HepG2 (cell line): ENCODE results near the gene SH3BP2. TPM values are rescaled to one million over a fixed set of nuclear protein-coding genes. Genes with fewer than 3 reads are reported as not detected.
A peak's percentile ranks its signal among the peaks of the same experiment; 100 is the strongest.

Source experiments
- BCLAF1 ChIP-seq: fragments of 450-650 bp; IDR thresholded peaks from 2 replicates; pipeline ENCODE4 v1.6.1; 2017; ENCODE audit warnings: mild to moderate bottlenecking
- CAMTA2 ChIP-seq: sonication (generic); formaldehyde crosslinking; IDR thresholded peaks from 2 replicates; pipeline ENCODE4 v1.4.0; 2020; ENCODE audit warnings: mild to moderate bottlenecking, missing genetic modification reagents, borderline replicate concordance
- ELF3 ChIP-seq: IDR thresholded peaks from 2 replicates; pipeline ENCODE4 v1.6.1; 2016; ENCODE audit warnings: missing genetic modification reagents, missing compliant biosample characterization
- ETS1 ChIP-seq: sonication (generic); formaldehyde crosslinking; IDR thresholded peaks from 2 replicates; pipeline ENCODE4 v1.4.0; 2020; ENCODE audit warnings: missing genetic modification reagents
- HDAC6 ChIP-seq: fragments of 200-600 bp; sonication (generic); IDR thresholded peaks from 2 replicates; pipeline ENCODE4 v1.7.0; 2017; ENCODE audit warnings: mild to moderate bottlenecking, antibody characterized with exemption, low read length, low read depth
- HHEX ChIP-seq: IDR thresholded peaks from 2 replicates; pipeline ENCODE4 v1.6.1; 2016; ENCODE audit warnings: control low read depth
- HNF4G ChIP-seq, 2 experiments: sonication (generic) in 1 of 2; formaldehyde crosslinking in 1 of 2; IDR thresholded peaks; 2 replicates each; pipeline versions ENCODE4 v1.4.0 to v1.6.1; 2011 to 2020; ENCODE audit warnings: borderline replicate concordance in 2 of 2, low read depth in 2 of 2, mild to moderate bottlenecking in 2 of 2, low read length in 1 of 2, missing genetic modification reagents in 1 of 2, moderate library complexity in 1 of 2
- PCBP2 ChIP-seq: fragments of 200-400 bp; formaldehyde crosslinking; optimal IDR thresholded peaks from 2 replicates; pipeline ENCODE3; 2018; ENCODE audit warnings: low read length, low read depth; ENCODE audit not compliant: poor library complexity, severe bottlenecking
- RFX3 ChIP-seq: IDR thresholded peaks from 2 replicates; pipeline ENCODE4 v1.6.1; 2016; ENCODE audit warnings: missing biosample characterization, missing genetic modification reagents
- ZBTB1 ChIP-seq: sonication (generic); formaldehyde crosslinking; IDR thresholded peaks from 2 replicates; pipeline ENCODE4 v1.4.0; 2020; ENCODE audit warnings: missing genetic modification reagents, borderline replicate concordance
- ZBTB26 ChIP-seq: IDR thresholded peaks from 2 replicates; pipeline ENCODE4 v1.6.1; 2016; ENCODE audit warnings: missing compliant biosample characterization, missing genetic modification reagents, borderline replicate concordance
- ZBTB33 ChIP-seq: sonication (generic); formaldehyde crosslinking; IDR thresholded peaks from 2 replicates; pipeline ENCODE4 v1.4.0; 2020; ENCODE audit warnings: missing genetic modification reagents
- ZFP36L1 ChIP-seq: sonication (generic); formaldehyde crosslinking; IDR thresholded peaks from 2 replicates; pipeline ENCODE4 v1.8.0; 2022; ENCODE audit warnings: mild to moderate bottlenecking, missing genetic modification reagents, moderate library complexity
- ZNF10 ChIP-seq: sonication (generic); formaldehyde crosslinking; IDR thresholded peaks from 2 replicates; pipeline ENCODE4 v1.4.0; 2020; ENCODE audit warnings: mild to moderate bottlenecking, low read depth, missing genetic modification reagents, borderline replicate concordance
- ZNF484 ChIP-seq: sonication (generic); formaldehyde crosslinking; IDR thresholded peaks from 2 replicates; pipeline ENCODE4 v1.5.1; 2020; ENCODE audit warnings: mild to moderate bottlenecking, low read depth, missing genetic modification reagents, borderline replicate concordance
- ZNF570 ChIP-seq: sonication (generic); formaldehyde crosslinking; IDR thresholded peaks from 2 replicates; pipeline ENCODE4 v1.4.0; 2020; ENCODE audit warnings: mild to moderate bottlenecking, missing genetic modification reagents, borderline replicate concordance
- ZNF7 ChIP-seq: IDR thresholded peaks from 2 replicates; pipeline ENCODE4 v1.6.1; 2016; ENCODE audit warnings: missing biosample characterization, missing genetic modification reagents
- ZNF703 ChIP-seq: sonication (generic); formaldehyde crosslinking; IDR thresholded peaks from 2 replicates; pipeline ENCODE4 v1.5.1; 2020; ENCODE audit warnings: missing genetic modification reagents, mild to moderate bottlenecking, moderate library complexity, borderline replicate concordance
- ZNF704 ChIP-seq: sonication (generic); formaldehyde crosslinking; IDR thresholded peaks from 2 replicates; pipeline ENCODE4 v1.8.1; 2023; ENCODE audit warnings: mild to moderate bottlenecking, inconsistent platforms, moderate library complexity, missing genetic modification reagents, borderline replicate concordance
- polyA plus RNA-seq, 8 experiments: library from polyadenylated mRNA; depleted of rRNA in 3 of 8; stranded (reverse) in 7 of 8; unstranded in 1 of 8; fragments of >200 nt; fragmentation: Illumina TruSeq in 4 of 8; extraction: Trizol in 4 of 8; gene quantifications; 2 replicates each; pipeline versions ENCODE4 v1.2.1 to v1.2.3, GENCODE V29; 2011 to 2016; ENCODE audit warnings: low read depth in 4 of 8, missing spikeins in 1 of 8, mixed read lengths in 1 of 8; ENCODE audit not compliant: insufficient read depth in 1 of 8
- total RNA-seq, 5 experiments: library from RNA; depleted of rRNA; stranded (reverse); fragments of >200 nt; fragmentation: Illumina TruSeq; extraction: Trizol; gene quantifications; 2 replicates each; pipeline ENCODE4 v1.2.3, GENCODE V29; 2016; ENCODE audit warnings: low read depth in 1 of 5

The SH3BP2 gene
- total and polyA plus RNA-seq, 2 of the 13 experiments (the other 11 are each of a cell fraction or from before 2014, with no cell fraction given): 16.9 to 34.5 TPM

- no peak for TF ChIP-seq CAMTA2 (CRISPR knock-in tag)
- TF ChIP-seq ETS1 (CRISPR knock-in tag): no peak
- no peak for TF ChIP-seq ZNF7 (CRISPR knock-in tag)
- no peak for TF ChIP-seq ZNF484
- peak; percentile 82 for TF ChIP-seq ELF3 (CRISPR knock-in tag)
- no peak for TF ChIP-seq RFX3 (CRISPR knock-in tag)
- no peak for TF ChIP-seq ZBTB1 (CRISPR knock-in tag)
- TF ChIP-seq HNF4G (IDR thresholded peaks at IDR 0.05; ENCODE audit: borderline replicate concordance, low read depth, low read length): peak; percentile 44; the same call in 1 of the 2 replicates
- TF ChIP-seq HNF4G (CRISPR knock-in tag; IDR thresholded peaks at IDR 0.05; ENCODE audit: borderline replicate concordance, low read depth): peak; percentile 71; the same call in 1 of the 2 replicates
- TF ChIP-seq ZNF570 (CRISPR knock-in tag): no peak
- TF ChIP-seq HHEX: no peak
- no peak for TF ChIP-seq ZNF10 (CRISPR knock-in tag)
- TF ChIP-seq ZBTB33 (CRISPR knock-in tag): peak; percentile 64; the same call in 1 of the 2 replicates
- TF ChIP-seq HDAC6: no peak
- no peak; the same call in 1 of the 2 replicates for TF ChIP-seq ZBTB26
- TF ChIP-seq PCBP2: no peak
- TF ChIP-seq BCLAF1: no peak
- 0 out of 2 replicates have a peak, but pooled peaks have one; percentile 41 for TF ChIP-seq ZFP36L1 (CRISPR knock-in tag)
- TF ChIP-seq ZNF703: no peak
- TF ChIP-seq ZNF704 (CRISPR knock-in tag): no peak
These were observed 8.1 kb downstream of the SH3BP2 start (continued) for GRCh38 chr4:2800691-2801596.
